Aorta (tissue), 5 donors: ENCODE results near the gene APBA1. TPM values are rescaled to one million over a fixed set of nuclear protein-coding genes. Genes with fewer than 3 reads are reported as not detected.

ENCODE experiments used
- ATAC-seq: fragments of 200-7000 bp; cut with Tn5 transposase; one replicate; pipeline ENCODE4 v1.9.1; 2022; ENCODE audit warnings: moderate library complexity; ENCODE audit not compliant: low FRiP score
- DNase-seq, 2 donors: peaks; one replicate each; pipeline ENCODE4 v3.0.0-alpha.2; 2020
- H3K27ac ChIP-seq, 2 donors: one replicate each; pipeline ENCODE4 v1.5.1; 2013; ENCODE audit warnings: low read length in 2 of 2, mild to moderate bottlenecking in 2 of 2, moderate library complexity in 2 of 2, control low read depth in 1 of 2, inconsistent platforms in 1 of 2, low read depth in 1 of 2
- H3K27me3 ChIP-seq, 2 donors: one replicate each; pipeline ENCODE4 v1.6.1; 2013; ENCODE audit warnings: control low read depth in 1 of 2, low read length in 1 of 2, mild to moderate bottlenecking in 1 of 2, moderate library complexity in 1 of 2; ENCODE audit not compliant: insufficient read depth in 2 of 2, control insufficient read depth in 1 of 2
- H3K36me3 ChIP-seq, 2 donors: one replicate each; pipeline ENCODE4 v1.6.1; 2013; ENCODE audit warnings: control low read depth in 1 of 2, low read length in 1 of 2, mild to moderate bottlenecking in 1 of 2; ENCODE audit not compliant: insufficient read depth in 2 of 2, control insufficient read depth in 1 of 2
- H3K4me1 ChIP-seq, 2 donors: one replicate each; pipeline ENCODE4 v1.6.1; 2013; ENCODE audit warnings: low read length in 2 of 2, control low read depth in 1 of 2, mild to moderate bottlenecking in 1 of 2, moderate library complexity in 1 of 2; ENCODE audit not compliant: insufficient read depth in 2 of 2, control insufficient read depth in 1 of 2
- H3K4me3 ChIP-seq, 2 donors: one replicate each; pipeline ENCODE4 v1.5.1; 2013; ENCODE audit warnings: low read length in 2 of 2, control low read depth in 1 of 2, mild to moderate bottlenecking in 1 of 2
- H3K9me3 ChIP-seq: one replicate; pipeline ENCODE4 v1.6.1; 2013; ENCODE audit warnings: mild to moderate bottlenecking, low read length; ENCODE audit not compliant: control insufficient read depth
- WGBS, 2 donors: extraction: QIAGEN DNeasy Blood & Tissue Kit; methylation state at CpG; one replicate each; pipeline ENCODE4 v1.1.7; 2013; 5-methylcytosine and 5-hydroxymethylcytosine counted together
- intact Hi-C, 2 donors: fragments of 100-400 bp; cut with DNase I; formaldehyde crosslinking; loops; one replicate each; pipeline versions ENCODE4 v1.14.2 to v1.15.0; 2022
- polyA plus RNA-seq, 2 donors: library from polyadenylated mRNA; stranded (reverse); fragments of 200-250 nt; gene quantifications; one replicate each; pipeline ENCODE4 v1.2.3, GENCODE V29; 2013
- total RNA-seq, 2 donors: library from RNA; stranded (reverse); fragmentation: NEBNext Ultra II Directional; extraction: Animal tissue kit (Norgen Biotek cat#: 25700); gene quantifications; one replicate each; pipeline ENCODE4 v1.2.1, GENCODE V29; 2021
- donor health status: healthy with polysubstance abuse.
- donor health status: Bipolar disorder and iron deficiency.
- donor health status: DM: no; HTN: no; CAD: no.
- donor health status: DM: no; HTN: no; CAD: no.
- donor health status: DM: yes; HTN: yes; CAD: no.

APBA1 gene
- total and polyA plus RNA-seq, 4 donors, result 1.9 to 12.6 (median 7.9) TPM

DNA sequence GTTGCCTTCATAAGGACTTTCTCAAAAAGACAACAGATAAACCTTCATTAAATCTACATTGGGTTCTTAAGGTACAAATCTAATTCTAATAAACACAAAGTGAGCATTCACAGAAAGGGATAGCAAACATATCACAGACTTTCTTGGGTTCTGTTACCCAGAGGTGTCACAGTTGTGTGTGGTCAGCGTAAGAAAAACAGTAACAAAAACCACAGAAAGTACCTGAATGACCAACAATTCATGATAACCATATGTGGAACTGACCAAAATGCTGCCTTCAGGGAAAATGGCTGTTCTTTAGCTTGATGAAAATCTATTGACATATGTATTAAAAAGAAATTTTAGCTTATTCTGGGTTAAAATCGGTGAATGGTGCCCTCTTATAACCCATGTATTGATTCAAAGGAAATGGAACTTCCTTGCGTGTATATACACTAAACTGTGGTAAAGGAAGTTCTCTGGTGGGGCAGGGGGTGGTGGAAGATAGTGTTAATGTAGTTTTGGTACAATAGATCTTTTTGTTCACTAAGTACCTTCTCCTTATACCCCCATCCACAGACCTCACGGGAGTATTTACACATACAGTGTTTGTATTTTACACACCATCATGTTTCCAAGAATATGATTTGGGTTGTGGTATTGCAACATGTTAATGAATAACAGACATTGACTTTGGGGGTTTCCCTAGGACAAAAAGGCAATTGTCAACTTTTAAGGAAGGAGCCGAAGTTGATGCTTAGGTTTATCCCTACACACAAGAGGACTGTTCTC is 152.5 kb downstream of the APBA1 start:
- no peaks in the 10 kb centered on the region for H3K9me3 ChIP-seq
- ATAC-seq (no peak), DNase-seq (no peak)
- intact Hi-C loops, result no loop called here
- no peak overlapping the region for H3K27ac ChIP-seq
- no peaks in the 10 kb centered on the region for H3K27me3 ChIP-seq
- H3K4me3 ChIP-seq, result no peak overlapping the region
- WGBS, 2 donors, result 89 to 92% methylated on average over 5 of the region's 5 CpGs
- no peaks in the 10 kb centered on the region for H3K36me3 ChIP-seq
- no peaks in the 10 kb centered on the region for H3K4me1 ChIP-seq

DNA sequence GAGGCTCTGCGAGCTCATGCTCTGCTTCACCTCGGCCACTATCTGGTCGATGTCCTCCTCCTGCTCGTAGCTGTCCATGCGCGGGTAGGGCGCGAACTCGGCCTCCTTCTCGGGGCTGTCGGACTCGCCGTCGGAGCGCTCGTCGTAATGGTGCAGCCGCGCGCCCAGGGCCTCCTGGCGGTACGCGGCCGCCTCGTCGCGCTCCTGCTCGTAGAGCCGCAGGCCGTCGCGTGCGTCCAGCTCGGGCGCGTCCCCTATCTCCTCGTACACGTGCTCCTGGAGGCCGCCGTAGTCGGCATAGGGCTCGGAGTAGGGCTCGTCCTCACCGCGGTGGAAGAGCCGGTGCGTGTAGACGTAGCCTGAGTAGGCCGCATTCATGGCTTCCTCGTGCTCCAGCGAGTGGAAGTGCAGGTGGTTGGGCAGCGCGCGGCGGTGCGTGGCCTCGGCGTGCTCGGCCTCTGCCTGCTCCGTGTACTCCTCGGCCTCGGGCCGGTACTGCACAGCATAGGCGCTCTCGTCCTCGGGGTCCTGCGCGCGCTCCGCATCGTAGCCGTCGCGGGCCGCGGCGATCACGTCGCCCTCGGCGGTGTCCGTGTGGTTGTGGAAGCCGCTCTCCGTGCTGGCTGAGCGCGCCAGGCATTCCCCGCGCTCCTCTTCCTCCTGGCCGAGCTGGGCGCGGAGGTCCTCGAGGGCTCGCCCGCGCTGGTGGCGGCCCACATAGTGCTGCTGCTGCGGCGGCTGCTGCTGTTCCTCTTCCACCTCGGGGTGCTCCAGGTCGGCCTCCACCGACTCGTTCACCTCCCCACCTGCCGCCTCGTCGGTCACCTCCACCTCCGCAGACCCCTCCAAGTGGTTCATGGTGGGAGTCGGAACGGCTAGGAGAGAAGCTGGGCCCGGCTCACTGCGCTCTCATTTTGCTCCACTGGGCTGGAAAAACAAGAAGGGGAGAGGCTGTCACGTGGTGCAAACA is 155.5 kb downstream of the APBA1 start:
- ATAC-seq, result no peak
- no peak for DNase-seq
- no peak overlapping the region for H3K4me3 ChIP-seq
- H3K36me3 ChIP-seq, result no peaks in the 10 kb centered on the region
- no peaks in the 10 kb centered on the region for H3K27me3 ChIP-seq
- WGBS, 2 donors, result 91% methylated on average over 107 to 111 of the region's 111 CpGs
- H3K4me1 ChIP-seq, result no peaks in the 10 kb centered on the region
- intact Hi-C loops, result no loop called here
- no peak overlapping the region for H3K27ac ChIP-seq
- H3K9me3 ChIP-seq, result no peaks in the 10 kb centered on the region

- WGBS, 2 donors, result 97 to 98% methylated on average over 23 of the region's 23 CpGs
- Histone ChIP-seq H3K9me3 (no peaks in the 10 kb centered on the region), H3K36me3 (no peaks in the 10 kb centered on the region)
Observed at GRCh38 chr9:69515810-69516209, 156.4 kb downstream of the APBA1 start.

DNA sequence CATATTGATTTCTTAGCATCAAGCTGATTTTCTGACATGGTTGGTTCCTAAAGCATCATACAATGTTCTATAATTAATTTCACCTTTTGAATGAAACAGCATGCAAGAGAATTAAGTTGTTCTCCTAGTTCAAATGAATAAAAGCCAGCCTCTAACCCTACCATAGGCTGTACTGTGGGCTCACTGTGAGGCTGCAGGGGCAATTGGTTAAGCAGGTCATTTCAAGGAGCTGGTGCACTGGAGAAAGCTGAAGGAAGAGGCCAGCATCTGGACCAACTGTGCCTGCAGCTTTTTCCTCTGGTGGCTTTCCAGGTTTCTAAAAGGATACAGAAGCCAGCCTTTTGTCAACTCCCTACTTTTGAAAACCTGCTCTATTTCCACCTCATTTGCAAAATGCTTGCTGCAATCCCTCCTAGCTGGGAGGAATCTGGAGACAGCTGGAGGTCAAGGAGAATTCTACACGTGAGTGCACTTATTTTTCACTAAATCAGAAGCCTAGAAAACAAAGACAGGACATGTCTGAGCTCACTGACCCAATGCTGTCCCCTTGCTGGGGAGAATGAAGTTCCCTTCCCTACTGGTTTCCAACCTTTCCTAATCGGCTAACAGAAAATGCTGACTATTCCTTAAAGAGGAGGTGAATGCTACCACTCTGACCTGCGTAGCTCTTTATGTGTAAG is 158.9 kb downstream of the APBA1 start:
- H3K27ac ChIP-seq, result no peak overlapping the region
- no peaks in the 10 kb centered on the region for H3K4me1 ChIP-seq
- H3K4me3 ChIP-seq, result no peak overlapping the region
- ATAC-seq (no peak), DNase-seq (no peak)
- intact Hi-C loops, result no loop called here
- H3K36me3 ChIP-seq, result no peaks in the 10 kb centered on the region
- 70 to 76% methylated on average over 3 of the region's 3 CpGs for WGBS, 2 donors
- no peaks in the 10 kb centered on the region for H3K9me3 ChIP-seq
- no peaks in the 10 kb centered on the region for H3K27me3 ChIP-seq

More at GRCh38 chr9:69515810-69516209, 156.4 kb downstream of the APBA1 start:
- H3K27me3 ChIP-seq, result no peaks in the 10 kb centered on the region
- H3K4me1 ChIP-seq, result no peaks in the 10 kb centered on the region
- ATAC-seq (no peak), DNase-seq (no peak)
- intact Hi-C loops, result no loop called here
- H3K27ac ChIP-seq, result no peak overlapping the region
- H3K4me3 ChIP-seq, result no peak overlapping the region

DNA sequence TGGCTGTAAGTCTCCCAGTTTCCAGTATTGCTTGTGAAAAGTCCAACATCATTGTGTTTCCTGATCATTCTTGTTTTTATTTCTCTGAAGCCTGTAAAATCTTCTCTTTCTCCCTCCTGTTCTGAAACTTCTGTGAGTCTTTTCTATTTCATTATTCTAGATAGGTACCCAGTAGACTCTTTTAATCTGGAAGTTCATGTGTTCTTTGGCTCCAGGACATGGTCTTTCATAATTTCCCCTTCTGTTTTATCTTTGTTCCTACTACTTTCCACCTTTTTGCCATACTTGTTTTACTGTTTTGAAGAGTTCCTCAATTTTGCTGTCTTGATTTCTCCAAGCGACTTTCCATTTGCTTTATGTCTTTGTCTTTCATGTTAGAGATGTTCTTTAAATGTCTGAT is 168.1 kb downstream of the APBA1 start:
- 95 to 100% methylated on average over 1 of the region's 1 CpG for WGBS, 2 donors
- intact Hi-C loops, result no loop called here
- Histone ChIP-seq H3K27me3 (no peaks in the 10 kb centered on the region), H3K9me3 (no peaks in the 10 kb centered on the region), H3K36me3 (no peaks in the 10 kb centered on the region), H3K4me3 (no peak overlapping the region), H3K27ac (no peak overlapping the region), H3K4me1 (no peaks in the 10 kb centered on the region)
- DNase-seq (no peak), ATAC-seq (no peak)

DNA sequence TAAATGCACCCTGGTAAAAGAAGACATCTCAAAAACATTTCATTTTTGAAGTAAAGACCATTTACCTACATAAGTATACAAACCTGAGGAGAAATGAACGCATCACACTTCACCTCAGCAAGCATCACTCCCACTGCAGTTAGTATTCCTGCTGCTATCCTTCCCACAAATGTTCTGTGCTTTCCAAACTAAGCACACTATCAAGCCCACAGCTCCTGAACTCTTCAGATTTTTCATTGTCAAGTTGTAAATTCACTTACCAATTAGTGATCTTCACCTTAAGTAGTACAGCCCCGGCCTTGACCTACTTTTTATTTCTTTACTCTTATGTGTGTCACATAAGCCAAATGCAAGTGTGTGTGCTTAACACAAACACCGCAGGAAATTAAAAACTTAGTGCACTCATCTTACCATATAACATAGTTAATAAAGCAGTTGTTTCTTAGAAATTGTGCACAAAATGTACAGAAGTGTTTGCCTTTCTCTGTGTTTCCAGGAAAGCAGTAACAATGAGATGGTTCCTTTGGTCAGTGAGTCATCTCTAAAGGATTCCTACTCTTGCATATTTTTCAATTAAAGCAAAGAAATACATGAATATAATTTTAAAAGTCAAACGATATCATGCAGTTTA is 169.4 kb downstream of the APBA1 start:
- no peaks in the 10 kb centered on the region for H3K9me3 ChIP-seq

GRCh38 chr9:69500896-69501295 is 171.3 kb downstream of the APBA1 start:
- no peak for DNase-seq
- no peak for ATAC-seq
- WGBS, 2 donors, result 77 to 88% methylated on average over 6 of the region's 6 CpGs
- no peaks in the 10 kb centered on the region for H3K27me3 ChIP-seq
- H3K36me3 ChIP-seq, result no peaks in the 10 kb centered on the region
- no peak overlapping the region for H3K4me3 ChIP-seq
- intact Hi-C loops, result no loop called here
- no peaks in the 10 kb centered on the region for H3K4me1 ChIP-seq
- no peak overlapping the region for H3K27ac ChIP-seq
- no peaks in the 10 kb centered on the region for H3K9me3 ChIP-seq

More for the DNA sequence above, 169.4 kb downstream of the APBA1 start:
- no peaks in the 10 kb centered on the region for H3K36me3 ChIP-seq
- no peaks in the 10 kb centered on the region for H3K4me1 ChIP-seq
- DNase-seq, result no peak
- no peaks in the 10 kb centered on the region for H3K27me3 ChIP-seq
- intact Hi-C loops, result no loop called here
- no peak overlapping the region for H3K4me3 ChIP-seq
- ATAC-seq, result no peak
- WGBS, 2 donors, result 87 to 88% methylated on average over 4 of the region's 4 CpGs
- H3K27ac ChIP-seq, result no peak overlapping the region

DNA sequence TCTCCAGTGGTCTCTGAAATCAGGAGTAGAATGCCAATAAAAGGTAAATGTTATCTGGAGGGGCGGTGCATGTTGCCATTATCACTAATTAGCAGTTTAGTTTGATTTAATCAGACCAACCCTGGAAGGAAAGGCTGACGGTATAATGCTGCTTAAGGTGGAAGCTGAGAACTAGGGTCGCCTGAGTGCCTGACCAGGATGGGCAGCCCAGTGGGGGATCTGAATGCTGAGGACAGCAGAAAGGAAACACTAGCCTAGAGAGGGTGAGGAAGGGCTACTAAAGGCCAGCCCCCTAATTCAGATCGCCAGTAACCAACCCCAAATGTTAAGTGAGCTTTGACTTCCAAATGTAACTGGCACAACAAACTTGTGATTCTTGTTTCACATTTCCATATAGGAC is 172.2 kb downstream of the APBA1 start:
- Histone ChIP-seq H3K27me3 (no peaks in the 10 kb centered on the region), H3K27ac (no peak overlapping the region), H3K4me3 (no peak overlapping the region), H3K9me3 (no peaks in the 10 kb centered on the region), H3K36me3 (no peaks in the 10 kb centered on the region), H3K4me1 (no peaks in the 10 kb centered on the region)
- intact Hi-C loops, result no loop called here
- no peak for DNase-seq
- 82 to 87% methylated on average over 4 of the region's 4 CpGs for whole genome bisulfite sequencing, 2 donors
- ATAC-seq, result no peak
